ENCODE results near the gene RAD51B.

- TF ChIP-seq CTCF (conservative IDR thresholded peaks at IDR 0.05) (no peak), ZFX (IDR thresholded peaks at IDR 0.05) (no peak)
These were observed 656.2 kb downstream of the RAD51B start for GRCh38 chr14:68475802-68476201.

Measured in C4-2B (cell line).